Testis (tissue), 2 donors: ENCODE data around the gene ACADS.

Source experiments
- CTCF ChIP-seq, 3 experiments: fragments of 450-650 bp in 2 of 3; fragments of 200-600 bp in 1 of 3; sonication (generic) in 1 of 3; IDR thresholded peaks; one replicate each; pipeline ENCODE4 v1.5.1; 2016 to 2019; ENCODE audit warnings: antibody characterized with exemption in 3 of 3, mild to moderate bottlenecking in 2 of 3, moderate library complexity in 1 of 3
- POLR2A ChIP-seq: fragments of 450-650 bp; IDR thresholded peaks from one replicate; pipeline ENCODE4 v1.6.1; 2017; ENCODE audit warnings: antibody characterized with exemption, mild to moderate bottlenecking, moderate library complexity

- TF ChIP-seq CTCF (IDR thresholded peaks at IDR 0.05), result no peak
- TF ChIP-seq POLR2A, result no peak
Measured at GRCh38 chr12:120739821-120740613, 14.4 kb downstream of the ACADS start.
